Fibroblast of the aortic adventitia (primary cell): ENCODE data around the gene GATAD2B. TPM values are rescaled to one million over a fixed set of nuclear protein-coding genes. Genes with fewer than 3 reads are reported as not detected.

Source experiments
- DNase-seq: peaks from one replicate; pipeline ENCODE4 v3.0.0-alpha.2; 2010; ENCODE audit warnings: low read depth
- H3K4me3 ChIP-seq: 2 replicates; pipeline ENCODE4 v1.5.1; 2011; ENCODE audit warnings: low read depth, mild to moderate bottlenecking, control low read depth, low read length, moderate library complexity
- total RNA-seq: library from RNA; depleted of rRNA; stranded (reverse); fragments of >200 nt; gene quantifications from 2 replicates; pipeline ENCODE4 v1.2.3, GENCODE V29; 2012; ENCODE audit warnings: low replicate concordance
- TF ChIP-seq, protein P1 (sequence below): IDR thresholded peaks from 2 replicates; pipeline ENCODE4 v1.5.1; 2011; ENCODE audit warnings: mild to moderate bottlenecking, low read length, control low read depth, inconsistent platforms; ENCODE audit not compliant: insufficient read depth

Gene GATAD2B
- total RNA-seq, 1 donor: 11.3 TPM

DNA sequence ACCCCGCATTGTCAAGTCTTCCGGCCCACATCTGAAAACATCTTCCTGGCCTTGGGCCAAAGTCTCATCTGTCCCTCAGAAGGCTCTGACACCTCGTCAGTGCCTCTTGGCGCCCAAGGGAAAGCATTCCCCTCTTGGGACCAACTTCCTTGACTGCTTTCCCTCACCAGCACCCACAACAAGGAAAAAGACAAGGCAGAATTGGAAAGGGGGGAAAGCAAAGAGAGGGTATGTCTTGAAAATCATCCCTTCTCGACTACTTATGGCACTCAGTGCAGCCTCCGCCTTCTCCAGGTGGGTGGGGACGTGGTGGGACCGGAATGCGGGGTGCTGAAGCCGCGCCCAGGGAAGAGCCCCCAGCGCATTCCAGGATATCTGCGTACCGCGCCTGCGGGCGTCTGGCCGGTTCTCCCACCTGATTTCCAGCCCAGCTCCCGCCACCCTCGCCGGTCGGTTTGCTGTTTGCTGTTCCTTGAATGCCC lies 41.1 kb upstream of the GATAD2B start:
- peak overlapping the region; percentile 92 for H3K4me3 ChIP-seq
- TF ChIP-seq, protein P1, sequence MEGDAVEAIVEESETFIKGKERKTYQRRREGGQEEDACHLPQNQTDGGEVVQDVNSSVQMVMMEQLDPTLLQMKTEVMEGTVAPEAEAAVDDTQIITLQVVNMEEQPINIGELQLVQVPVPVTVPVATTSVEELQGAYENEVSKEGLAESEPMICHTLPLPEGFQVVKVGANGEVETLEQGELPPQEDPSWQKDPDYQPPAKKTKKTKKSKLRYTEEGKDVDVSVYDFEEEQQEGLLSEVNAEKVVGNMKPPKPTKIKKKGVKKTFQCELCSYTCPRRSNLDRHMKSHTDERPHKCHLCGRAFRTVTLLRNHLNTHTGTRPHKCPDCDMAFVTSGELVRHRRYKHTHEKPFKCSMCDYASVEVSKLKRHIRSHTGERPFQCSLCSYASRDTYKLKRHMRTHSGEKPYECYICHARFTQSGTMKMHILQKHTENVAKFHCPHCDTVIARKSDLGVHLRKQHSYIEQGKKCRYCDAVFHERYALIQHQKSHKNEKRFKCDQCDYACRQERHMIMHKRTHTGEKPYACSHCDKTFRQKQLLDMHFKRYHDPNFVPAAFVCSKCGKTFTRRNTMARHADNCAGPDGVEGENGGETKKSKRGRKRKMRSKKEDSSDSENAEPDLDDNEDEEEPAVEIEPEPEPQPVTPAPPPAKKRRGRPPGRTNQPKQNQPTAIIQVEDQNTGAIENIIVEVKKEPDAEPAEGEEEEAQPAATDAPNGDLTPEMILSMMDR: no peak
- DNase-seq: peak; percentile 25

GRCh38 chr1:153963030-153963849 lies 40.5 kb upstream of the GATAD2B start, which contains the start of gene SLC39A1:
TSS of gene SLC39A1 (minus strand) at chr1:153963537. CDS start at chr1:153962715, 822 bp downstream.
- peak within 1 kb of the TSS; percentile 92 for H3K4me3 ChIP-seq
- TF ChIP-seq, protein P1: no peak

DNA sequence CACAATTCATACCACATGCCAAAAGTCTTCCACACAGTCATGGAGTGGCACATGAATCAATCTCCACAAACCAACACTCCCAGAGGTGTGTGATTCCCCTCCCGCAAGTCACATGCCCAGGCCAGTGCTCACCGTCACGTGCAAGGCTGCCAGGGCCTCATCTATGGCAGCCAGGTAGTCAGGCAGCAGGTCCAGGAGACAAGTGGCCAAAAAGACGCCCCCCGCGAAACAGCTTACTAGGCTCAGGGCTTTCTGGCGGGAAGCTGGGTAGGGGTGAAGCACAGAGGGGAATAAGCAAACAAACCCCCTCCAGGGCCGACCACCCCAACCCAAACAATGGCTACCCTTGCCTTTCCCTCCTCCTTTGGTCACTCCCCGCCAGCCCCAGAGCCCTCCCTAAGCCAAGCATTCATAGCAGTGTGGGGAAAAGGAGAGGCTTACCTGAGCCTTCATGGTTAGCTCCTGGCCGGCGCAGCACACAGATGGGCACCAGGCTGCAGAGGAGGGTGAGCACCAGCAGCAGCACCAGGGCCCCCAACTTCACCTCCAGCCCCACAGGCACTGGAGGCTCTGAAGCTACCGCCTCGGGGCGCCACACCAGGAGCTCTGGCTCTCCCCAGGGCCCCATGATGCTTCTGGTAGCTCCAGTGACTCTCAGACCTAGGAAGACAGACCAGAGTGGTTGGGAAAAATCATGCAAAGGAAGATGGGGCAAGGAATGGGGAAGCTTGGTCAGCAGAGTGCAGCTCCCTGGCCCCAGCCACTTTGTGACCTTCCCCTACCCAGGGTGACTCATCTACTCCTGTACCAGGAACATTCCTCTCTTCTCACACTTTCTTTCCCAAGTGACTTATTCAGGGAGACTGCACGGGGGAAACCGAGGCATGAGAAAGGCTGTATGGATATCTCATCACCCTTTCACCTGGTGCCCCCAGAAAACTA lies 39.6 kb upstream of the GATAD2B start:
- DNase-seq: peak; percentile 43
- TF ChIP-seq, protein P1: no peak
- peak overlapping the region; percentile 92 for H3K4me3 ChIP-seq

More at GRCh38 chr1:153963030-153963849, 40.5 kb upstream of the GATAD2B start, which contains the start of gene SLC39A1:
- peak; percentile 95 for DNase-seq

DNA sequence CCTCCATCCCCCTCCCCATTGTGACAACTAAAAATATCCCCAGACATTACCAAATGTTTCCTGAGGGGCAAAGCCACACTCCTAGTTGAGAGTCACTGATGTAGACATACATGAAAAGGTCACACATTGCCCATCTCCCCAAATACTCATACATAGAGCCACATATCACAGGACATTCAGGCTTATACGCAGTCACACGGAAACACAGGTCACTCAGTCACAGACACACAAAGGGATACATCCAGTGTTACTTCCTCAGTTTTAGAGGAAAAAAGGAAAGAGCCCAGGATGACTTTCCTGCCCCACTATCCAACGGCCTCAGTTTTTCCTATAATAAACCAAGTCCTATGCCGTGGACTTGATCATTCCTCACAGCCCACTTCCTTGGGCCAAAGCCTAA lies 38.6 kb upstream of the GATAD2B start:
- TF ChIP-seq, protein P1: no peak
- H3K4me3 ChIP-seq: peak overlapping the region; percentile 92
- no peak for DNase-seq

- TF ChIP-seq, protein P1: no peak
- no peak for DNase-seq
- no peak overlapping the region for H3K4me3 ChIP-seq
Measured at GRCh38 chr1:153960206-153960605, 37.4 kb upstream of the GATAD2B start.

GRCh38 chr1:153959454-153959853 lies 36.7 kb upstream of the GATAD2B start:
- TF ChIP-seq, protein P1: no peak
- H3K4me3 ChIP-seq: no peak overlapping the region
- DNase-seq: no peak
